Embryonic facial prominence (tissue), 1 donor: ENCODE results near the gene NR2E3.

Experiments
- DNase-seq: peaks from one replicate; pipeline ENCODE4 v3.0.0-alpha.2; 2016; ENCODE audit errors: extremely low spot score

The NR2E3 gene

GRCh38 chr15:71810256-71811035, at the start of gene NR2E3:
Gene NR2E3, plus strand, starts transcription at chr15:71810554. Its CDS starts 190 bp downstream, at chr15:71810744.
- no peak for DNase-seq

GRCh38 chr15:71760852-71761251, 49.5 kb upstream of the NR2E3 start:
- no peak for DNase-seq

- DNase-seq, result no peak
These were observed 48.7 kb upstream of the NR2E3 start for GRCh38 chr15:71761649-71762048.

GRCh38 chr15:71768184-71768583, 42.2 kb upstream of the NR2E3 start:
- DNase-seq, result no peak

- DNase-seq, result no peak
These were observed 37.0 kb upstream of the NR2E3 start for GRCh38 chr15:71773206-71773859.

GRCh38 chr15:71775856-71776255, 34.5 kb upstream of the NR2E3 start:
- DNase-seq, result no peak

GRCh38 chr15:71776304-71776703, 34.0 kb upstream of the NR2E3 start:
- DNase-seq, result no peak

- DNase-seq, result no peak
These were observed 33.0 kb upstream of the NR2E3 start for GRCh38 chr15:71777216-71777943.

- no peak for DNase-seq
These were observed 31.1 kb upstream of the NR2E3 start for GRCh38 chr15:71779073-71779797.

GRCh38 chr15:71780115-71780976, 30.0 kb upstream of the NR2E3 start:
- no peak for DNase-seq

- DNase-seq, result no peak
These were observed 29.0 kb upstream of the NR2E3 start for GRCh38 chr15:71781179-71781964.

- no peak for DNase-seq
These were observed 28.4 kb upstream of the NR2E3 start for GRCh38 chr15:71781965-71782265.

- DNase-seq, result no peak
These were observed 27.8 kb upstream of the NR2E3 start for GRCh38 chr15:71782422-71783165.

GRCh38 chr15:71784719-71785118, 25.6 kb upstream of the NR2E3 start:
- DNase-seq, result no peak

GRCh38 chr15:71785996-71786395, 24.4 kb upstream of the NR2E3 start:
- no peak for DNase-seq

- DNase-seq, result no peak
These were observed 23.7 kb upstream of the NR2E3 start for GRCh38 chr15:71786673-71787072.

- DNase-seq, result no peak
These were observed 21.4 kb upstream of the NR2E3 start for GRCh38 chr15:71788646-71789579.

- no peak for DNase-seq
These were observed 20.7 kb upstream of the NR2E3 start for GRCh38 chr15:71789616-71790015.

- DNase-seq, result no peak
These were observed 20.3 kb upstream of the NR2E3 start for GRCh38 chr15:71790081-71790480.
